Ishikawa (cell line): ENCODE data around the gene LBHD2.

Source experiments
- CEBPB ChIP-seq: IDR thresholded peaks from 2 replicates; pipeline ENCODE4 v1.6.1; 2012
- CREB1 ChIP-seq: IDR thresholded peaks from 2 replicates; pipeline ENCODE4 v1.6.1; 2012; ENCODE audit warnings: low read depth
- EGR1 ChIP-seq: IDR thresholded peaks from 2 replicates; pipeline ENCODE4 v1.6.1; 2012
- EP300 ChIP-seq: IDR thresholded peaks from 2 replicates; pipeline ENCODE4 v1.6.1; 2012; ENCODE audit warnings: borderline replicate concordance
- FOXM1 ChIP-seq: IDR thresholded peaks from 2 replicates; pipeline ENCODE4 v1.6.1; 2012; ENCODE audit warnings: low read depth, borderline replicate concordance
- NFIC ChIP-seq: IDR thresholded peaks from 2 replicates; pipeline ENCODE4 v1.6.1; 2012
- RAD21 ChIP-seq: IDR thresholded peaks from 2 replicates; pipeline ENCODE4 v1.6.1; 2012; ENCODE audit warnings: low read depth
- TAF1 ChIP-seq: IDR thresholded peaks from 2 replicates; pipeline ENCODE4 v1.6.1; 2012; ENCODE audit warnings: low read depth, mild to moderate bottlenecking
- TCF12 ChIP-seq: IDR thresholded peaks from 2 replicates; pipeline ENCODE4 v1.6.1; 2012; ENCODE audit warnings: low read depth
- TEAD4 ChIP-seq: IDR thresholded peaks from 2 replicates; pipeline ENCODE4 v1.6.1; 2012
- YY1 ChIP-seq: IDR thresholded peaks from 2 replicates; pipeline ENCODE4 v1.6.1; 2012; ENCODE audit warnings: low read depth
- ZBTB7A ChIP-seq: IDR thresholded peaks from 2 replicates; pipeline ENCODE4 v1.6.1; 2012; ENCODE audit warnings: low read depth
- TF ChIP-seq, protein P1 (sequence below): IDR thresholded peaks from 2 replicates; pipeline ENCODE4 v1.6.1; 2012
- TF ChIP-seq, protein P2 (sequence below): IDR thresholded peaks from 2 replicates; pipeline ENCODE4 v1.6.1; 2012
- TF ChIP-seq, protein P3 (sequence below): IDR thresholded peaks from 2 replicates; pipeline ENCODE4 v1.6.1; 2012; ENCODE audit warnings: low read depth, mild to moderate bottlenecking

LBHD2 gene

DNA sequence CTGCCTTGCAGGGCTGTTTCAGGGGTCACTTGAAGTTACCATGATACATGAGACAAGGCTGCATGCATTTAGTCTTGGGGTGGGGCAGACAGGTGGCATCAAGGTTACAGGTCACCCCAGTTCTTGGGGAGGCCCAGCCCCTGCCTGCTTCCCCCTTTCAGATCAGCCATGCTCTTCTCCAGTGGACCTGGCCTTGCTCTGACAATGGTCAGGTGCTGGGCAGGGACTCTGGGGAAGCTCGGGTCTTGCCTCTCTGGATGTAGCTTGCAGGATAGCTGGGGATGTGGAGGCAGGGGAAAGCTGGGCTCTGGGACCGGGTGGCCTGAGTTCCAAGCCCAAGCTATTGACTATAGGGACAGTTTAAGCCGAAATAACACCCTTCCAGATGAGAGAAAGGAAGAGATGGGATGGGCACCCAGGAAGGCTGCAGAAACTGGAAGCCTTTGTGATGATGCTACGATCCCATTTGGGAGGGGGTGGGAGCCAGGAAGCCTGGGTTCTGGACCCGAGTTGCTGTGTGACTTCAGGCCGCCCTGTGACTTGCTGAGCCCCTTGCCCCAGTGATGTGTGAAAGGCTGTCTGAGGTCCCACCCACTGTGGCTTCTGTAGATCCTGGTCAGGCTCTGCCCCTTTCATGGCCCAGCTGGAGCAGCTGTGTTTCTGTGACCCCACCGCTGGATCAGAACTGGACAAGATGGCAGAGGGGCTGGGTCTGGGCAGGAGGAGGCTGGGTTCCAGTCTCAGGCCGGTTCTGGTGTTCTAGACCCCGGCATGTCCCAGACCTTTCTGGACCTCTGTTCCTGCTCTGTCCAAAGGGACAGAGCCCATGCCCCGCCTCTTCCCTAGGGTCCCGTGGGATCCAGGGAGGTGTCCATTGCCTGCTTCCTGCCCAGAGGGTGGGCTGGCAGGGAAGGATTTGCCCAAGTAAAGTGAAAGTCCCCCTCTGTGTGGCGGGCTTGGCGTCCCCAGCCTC lies 41.4 kb downstream of the LBHD2 start:
- TF ChIP-seq NFIC (no peak), YY1 (no peak), EGR1 (no peak), ZBTB7A (no peak), TEAD4 (no peak), TCF12 (no peak), FOXM1 (no peak), CEBPB (no peak)
- TF ChIP-seq, protein P1, sequence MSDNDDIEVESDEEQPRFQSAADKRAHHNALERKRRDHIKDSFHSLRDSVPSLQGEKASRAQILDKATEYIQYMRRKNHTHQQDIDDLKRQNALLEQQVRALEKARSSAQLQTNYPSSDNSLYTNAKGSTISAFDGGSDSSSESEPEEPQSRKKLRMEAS, result no peak

DNA sequence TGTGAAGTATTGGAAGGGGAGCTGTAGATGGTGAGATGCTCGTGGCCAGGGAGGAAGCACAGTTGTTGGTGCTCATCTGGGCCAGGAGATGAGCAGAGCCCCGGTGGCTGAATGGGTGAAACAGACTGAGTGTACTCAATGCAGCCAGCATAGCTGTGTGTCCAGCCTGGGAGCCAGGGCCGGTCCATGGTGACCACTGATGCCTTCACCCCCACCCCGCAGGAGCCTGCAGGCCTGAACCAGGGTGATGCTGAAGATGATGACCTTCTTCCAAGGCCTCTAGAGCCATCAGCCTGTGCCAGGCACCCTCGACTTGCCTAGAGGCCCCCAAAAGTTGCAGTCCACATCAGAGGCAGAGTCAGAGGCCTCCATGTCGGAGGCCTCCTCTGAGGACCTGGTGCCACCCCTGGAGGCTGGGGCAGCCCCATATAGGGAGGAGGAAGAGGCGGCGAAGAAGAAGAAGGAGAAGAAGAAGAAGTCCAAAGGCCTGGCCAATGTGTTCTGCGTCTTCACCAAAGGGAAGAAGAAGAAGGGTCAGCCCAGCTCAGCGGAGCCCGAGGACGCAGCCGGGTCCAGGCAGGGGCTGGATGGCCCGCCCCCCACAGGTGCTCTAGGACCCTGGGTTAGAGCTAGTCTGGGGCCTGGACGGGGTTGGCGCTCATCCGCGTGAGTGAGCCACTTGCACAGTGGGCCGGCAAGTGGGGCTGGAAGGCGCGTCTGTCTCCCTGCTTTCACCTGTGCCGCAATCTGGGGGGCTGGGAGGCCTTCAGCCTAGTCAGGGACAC lies 42.3 kb downstream of the LBHD2 start:
- TF ChIP-seq CREB1 (no peak), TCF12 (no peak), CEBPB (no peak)

DNA sequence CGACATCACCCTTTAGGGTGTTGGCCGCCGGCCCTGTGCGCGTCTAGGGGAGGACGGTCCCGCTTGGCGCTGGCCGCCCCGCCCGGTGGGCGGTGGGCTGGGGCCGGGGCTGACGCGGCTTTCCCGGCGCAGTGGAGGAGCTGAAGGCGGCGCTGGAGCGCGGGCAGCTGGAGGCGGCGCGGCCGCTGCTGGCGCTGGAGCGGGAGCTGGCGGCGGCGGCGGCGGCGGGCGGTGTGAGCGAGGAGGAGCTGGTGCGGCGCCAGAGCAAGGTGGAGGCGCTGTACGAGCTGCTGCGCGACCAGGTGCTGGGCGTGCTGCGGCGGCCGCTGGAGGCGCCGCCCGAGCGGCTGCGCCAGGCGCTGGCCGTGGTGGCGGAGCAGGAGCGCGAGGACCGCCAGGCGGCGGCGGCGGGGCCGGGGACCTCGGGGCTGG lies 42.9 kb downstream of the LBHD2 start:
- TF ChIP-seq EP300 (no peak), TCF12 (no peak), YY1 (no peak)

DNA sequence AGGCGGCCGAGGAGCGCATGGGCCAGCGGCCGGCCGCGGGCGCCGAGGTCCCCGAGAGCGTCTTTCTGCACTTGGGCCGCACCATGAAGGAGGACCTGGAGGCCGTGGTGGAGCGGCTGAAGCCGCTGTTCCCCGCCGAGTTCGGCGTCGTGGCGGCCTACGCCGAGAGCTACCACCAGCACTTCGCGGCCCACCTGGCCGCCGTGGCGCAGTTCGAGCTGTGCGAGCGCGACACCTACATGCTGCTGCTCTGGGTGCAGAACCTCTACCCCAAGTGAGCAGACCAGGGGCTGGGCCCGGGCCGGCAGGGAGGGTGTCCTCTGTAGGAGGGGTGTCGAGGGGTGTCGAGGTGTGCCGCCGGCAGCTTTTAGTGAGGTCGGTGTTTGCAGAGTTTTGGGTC lies 43.3 kb downstream of the LBHD2 start:
- no peak for TF ChIP-seq TAF1
- no peak for TF ChIP-seq TCF12
- no peak for TF ChIP-seq CREB1
- TF ChIP-seq ZBTB7A, result no peak
- TF ChIP-seq EP300, result no peak
- no peak for TF ChIP-seq TEAD4
- TF ChIP-seq, protein P2, sequence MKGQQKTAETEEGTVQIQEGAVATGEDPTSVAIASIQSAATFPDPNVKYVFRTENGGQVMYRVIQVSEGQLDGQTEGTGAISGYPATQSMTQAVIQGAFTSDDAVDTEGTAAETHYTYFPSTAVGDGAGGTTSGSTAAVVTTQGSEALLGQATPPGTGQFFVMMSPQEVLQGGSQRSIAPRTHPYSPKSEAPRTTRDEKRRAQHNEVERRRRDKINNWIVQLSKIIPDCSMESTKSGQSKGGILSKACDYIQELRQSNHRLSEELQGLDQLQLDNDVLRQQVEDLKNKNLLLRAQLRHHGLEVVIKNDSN, result no peak
- TF ChIP-seq, protein P1, result no peak
- TF ChIP-seq CEBPB, result no peak
- TF ChIP-seq RAD21, result no peak
- no peak for TF ChIP-seq FOXM1
- TF ChIP-seq NFIC, result no peak
- no peak for TF ChIP-seq YY1
- TF ChIP-seq EGR1, result no peak
- TF ChIP-seq, protein P3, sequence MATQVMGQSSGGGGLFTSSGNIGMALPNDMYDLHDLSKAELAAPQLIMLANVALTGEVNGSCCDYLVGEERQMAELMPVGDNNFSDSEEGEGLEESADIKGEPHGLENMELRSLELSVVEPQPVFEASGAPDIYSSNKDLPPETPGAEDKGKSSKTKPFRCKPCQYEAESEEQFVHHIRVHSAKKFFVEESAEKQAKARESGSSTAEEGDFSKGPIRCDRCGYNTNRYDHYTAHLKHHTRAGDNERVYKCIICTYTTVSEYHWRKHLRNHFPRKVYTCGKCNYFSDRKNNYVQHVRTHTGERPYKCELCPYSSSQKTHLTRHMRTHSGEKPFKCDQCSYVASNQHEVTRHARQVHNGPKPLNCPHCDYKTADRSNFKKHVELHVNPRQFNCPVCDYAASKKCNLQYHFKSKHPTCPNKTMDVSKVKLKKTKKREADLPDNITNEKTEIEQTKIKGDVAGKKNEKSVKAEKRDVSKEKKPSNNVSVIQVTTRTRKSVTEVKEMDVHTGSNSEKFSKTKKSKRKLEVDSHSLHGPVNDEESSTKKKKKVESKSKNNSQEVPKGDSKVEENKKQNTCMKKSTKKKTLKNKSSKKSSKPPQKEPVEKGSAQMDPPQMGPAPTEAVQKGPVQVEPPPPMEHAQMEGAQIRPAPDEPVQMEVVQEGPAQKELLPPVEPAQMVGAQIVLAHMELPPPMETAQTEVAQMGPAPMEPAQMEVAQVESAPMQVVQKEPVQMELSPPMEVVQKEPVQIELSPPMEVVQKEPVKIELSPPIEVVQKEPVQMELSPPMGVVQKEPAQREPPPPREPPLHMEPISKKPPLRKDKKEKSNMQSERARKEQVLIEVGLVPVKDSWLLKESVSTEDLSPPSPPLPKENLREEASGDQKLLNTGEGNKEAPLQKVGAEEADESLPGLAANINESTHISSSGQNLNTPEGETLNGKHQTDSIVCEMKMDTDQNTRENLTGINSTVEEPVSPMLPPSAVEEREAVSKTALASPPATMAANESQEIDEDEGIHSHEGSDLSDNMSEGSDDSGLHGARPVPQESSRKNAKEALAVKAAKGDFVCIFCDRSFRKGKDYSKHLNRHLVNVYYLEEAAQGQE, result no peak

DNA sequence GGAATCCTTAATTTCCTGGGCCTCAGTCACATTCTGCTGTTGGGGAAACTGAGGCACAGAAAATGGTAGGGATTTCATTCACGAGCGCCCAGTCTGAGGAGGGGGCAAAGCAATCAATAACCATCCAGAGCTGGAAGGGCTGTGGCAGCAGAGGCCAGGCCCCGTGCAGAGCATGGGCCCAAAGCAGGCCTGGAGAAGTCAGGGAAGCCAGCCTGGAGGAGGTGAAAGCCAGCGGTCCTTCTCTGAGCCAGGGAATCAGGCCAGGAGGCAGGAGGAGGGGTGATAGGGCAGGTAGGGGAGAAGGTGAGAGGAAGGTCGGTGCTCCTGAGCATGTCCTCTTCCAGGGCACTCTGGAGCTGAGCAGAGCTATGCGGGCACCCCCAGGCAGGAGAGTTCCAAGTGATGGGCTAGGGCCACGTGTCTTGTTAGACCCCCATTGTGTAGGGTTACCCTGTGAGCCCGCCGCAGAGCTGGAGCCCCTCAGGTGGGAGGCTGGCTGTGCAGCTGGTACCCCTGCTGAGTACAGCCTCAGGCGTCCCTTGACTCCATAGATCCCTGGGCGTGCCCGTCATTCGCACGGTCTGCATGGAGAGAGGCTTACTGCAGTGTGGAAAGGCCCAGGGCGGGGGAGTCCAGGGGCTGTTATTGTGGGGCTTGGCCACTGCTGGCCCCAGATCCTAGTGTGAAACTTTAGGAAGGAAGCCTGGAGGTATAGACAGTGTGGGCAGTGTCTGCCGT lies 44.0 kb downstream of the LBHD2 start:
- TF ChIP-seq CREB1 (no peak), NFIC (no peak), RAD21 (no peak), EP300 (no peak), TAF1 (no peak), TCF12 (no peak), ZBTB7A (no peak), YY1 (no peak), TEAD4 (no peak)
- TF ChIP-seq, protein P2, result no peak
- TF ChIP-seq, protein P3, result no peak
- TF ChIP-seq, protein P1, result no peak
